ENCODE results near the gene PTPRA. TPM values are rescaled to one million over a fixed set of nuclear protein-coding genes. Genes with fewer than 3 reads are reported as not detected.
"Not testable (repeated sequence)": the region's sequence is repeated elsewhere in the genome, so short reads cannot be mapped to it uniquely, and the experiment has no call there.

Gene PTPRA
- total RNA-seq, 2 donors from 2014 or later, result 52.4 to 58.7 TPM

DNA sequence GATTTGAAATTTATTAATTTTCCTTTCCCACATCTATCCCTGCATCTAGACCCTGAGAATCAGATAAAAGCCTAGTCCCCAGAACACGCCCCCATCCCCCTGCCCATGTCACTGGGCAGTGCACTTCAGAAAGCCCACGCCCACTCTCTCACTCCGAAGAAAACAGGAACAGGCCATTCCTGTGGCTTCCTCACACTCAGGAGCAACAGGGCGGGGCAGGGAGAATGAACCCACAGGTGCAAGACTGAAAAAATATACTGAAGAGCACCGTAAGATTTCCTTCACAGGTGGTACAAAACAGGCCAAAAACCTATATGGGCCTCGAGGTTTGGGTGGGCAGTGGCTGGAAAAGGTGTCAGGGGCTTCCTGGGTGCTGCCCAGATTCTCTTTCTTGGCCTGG is 201.5 kb downstream of the PTPRA start:
- H3K27me3 ChIP-seq (ENCODE audit: control insufficient read depth, insufficient read depth, low read length, poor library complexity, severe bottlenecking), result peaks cover 54% of the 10 kb centered on the region

DNA sequence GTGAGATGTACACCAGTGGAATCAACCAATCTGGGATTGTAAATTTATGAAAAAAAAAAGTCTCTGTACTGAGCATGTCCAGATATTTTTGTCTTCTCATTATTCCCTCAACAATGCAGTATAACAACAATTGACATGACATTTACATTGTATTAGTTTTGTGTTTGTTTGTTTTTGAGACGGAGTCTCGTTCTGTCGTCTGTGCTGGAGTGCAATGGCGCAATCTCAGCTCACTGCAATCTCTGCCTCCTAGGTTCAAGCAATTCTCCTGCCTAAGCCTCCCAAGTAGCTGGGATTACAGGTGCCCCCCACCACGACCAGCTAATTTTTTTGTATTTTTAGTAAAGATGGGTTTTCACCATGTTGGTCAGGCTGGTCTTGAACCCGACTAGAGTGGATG is 202.0 kb downstream of the PTPRA start:
- not testable (repeated sequence) for H3K4me1 ChIP-seq (ENCODE audit: control insufficient read depth, insufficient read depth, low read length); H3K9me3 Mint-ChIP-seq; H3K4me3 ChIP-seq (ENCODE audit: low read length); H3K27ac Mint-ChIP-seq; H3K4me3 Mint-ChIP-seq; H3K4me1 Mint-ChIP-seq; H3K9ac ChIP-seq (ENCODE audit: extremely low read depth, low read length, poor library complexity, severe bottlenecking); H3K9me3 ChIP-seq (ENCODE audit: control insufficient read depth, low read length); H3K36me3 ChIP-seq (ENCODE audit: control insufficient read depth, insufficient read depth, low read length); H3K27ac ChIP-seq (ENCODE audit: low read depth, low read length); DNase-seq; H3K36me3 Mint-ChIP-seq (ENCODE audit: low read depth)
- peaks cover 85% of the 10 kb centered on the region for H3K27me3 Mint-ChIP-seq (ENCODE audit: insufficient read depth)
- WGBS, 2 experiments (ENCODE audit: insufficient coverage in 1 of 2, insufficient read length in 1 of 2), result 90 to 93% methylated on average over 5 to 6 of the region's 6 CpGs
- H3K27me3 ChIP-seq (ENCODE audit: control insufficient read depth, insufficient read depth, low read length, poor library complexity, severe bottlenecking), result peaks cover 59% of the 10 kb centered on the region

More for the DNA sequence above, 201.5 kb downstream of the PTPRA start:
- no peak overlapping the region for H3K27ac Mint-ChIP-seq
- no peaks in the 10 kb centered on the region for H3K36me3 Mint-ChIP-seq (ENCODE audit: low read depth)
- no peak for DNase-seq
- no peaks in the 10 kb centered on the region for H3K9me3 ChIP-seq (ENCODE audit: control insufficient read depth, low read length)
- WGBS, 2 experiments (ENCODE audit: insufficient coverage in 1 of 2, insufficient read length in 1 of 2), result 87 to 89% methylated on average over 4 to 6 of the region's 6 CpGs
- H3K9ac ChIP-seq (ENCODE audit: extremely low read depth, low read length, poor library complexity, severe bottlenecking), result no peak overlapping the region
- H3K4me3 ChIP-seq (ENCODE audit: low read length), result no peak overlapping the region
- no peaks in the 10 kb centered on the region for H3K4me1 ChIP-seq (ENCODE audit: control insufficient read depth, insufficient read depth, low read length)
- no peak overlapping the region for H3K27ac ChIP-seq (ENCODE audit: low read depth, low read length)
- no peaks in the 10 kb centered on the region for H3K36me3 ChIP-seq (ENCODE audit: control insufficient read depth, insufficient read depth, low read length)
- no peak overlapping the region for H3K4me3 Mint-ChIP-seq
- H3K4me1 Mint-ChIP-seq, result no peaks in the 10 kb centered on the region
- peaks cover 80% of the 10 kb centered on the region for H3K27me3 Mint-ChIP-seq (ENCODE audit: insufficient read depth)
- no peak for TF ChIP-seq CTCF (conservative IDR thresholded peaks at IDR 0.05)
- peaks cover 1% of the 10 kb centered on the region for H3K9me3 Mint-ChIP-seq

- no peaks in the 10 kb centered on the region for H3K9me3 ChIP-seq (ENCODE audit: control insufficient read depth, low read length)
- WGBS, 2 experiments (ENCODE audit: insufficient coverage in 1 of 2, insufficient read length in 1 of 2), result 89 to 95% methylated on average over 4 of the region's 4 CpGs
- H3K4me1 Mint-ChIP-seq, result no peaks in the 10 kb centered on the region
- no peak overlapping the region for H3K27ac ChIP-seq (ENCODE audit: low read depth, low read length)
- DNase-seq, result no peak
- no peaks in the 10 kb centered on the region for H3K4me1 ChIP-seq (ENCODE audit: control insufficient read depth, insufficient read depth, low read length)
- H3K36me3 ChIP-seq (ENCODE audit: control insufficient read depth, insufficient read depth, low read length), result no peaks in the 10 kb centered on the region
- no peaks in the 10 kb centered on the region for H3K36me3 Mint-ChIP-seq (ENCODE audit: low read depth)
- no peak overlapping the region for H3K4me3 ChIP-seq (ENCODE audit: low read length)
- no peaks in the 10 kb centered on the region for H3K9me3 Mint-ChIP-seq
- no peak for TF ChIP-seq CTCF (conservative IDR thresholded peaks at IDR 0.05)
- no peak overlapping the region for H3K9ac ChIP-seq (ENCODE audit: extremely low read depth, low read length, poor library complexity, severe bottlenecking)
- H3K27me3 Mint-ChIP-seq (ENCODE audit: insufficient read depth), result peaks cover 83% of the 10 kb centered on the region
- H3K27me3 ChIP-seq (ENCODE audit: control insufficient read depth, insufficient read depth, low read length, poor library complexity, severe bottlenecking), result peaks cover 59% of the 10 kb centered on the region
- no peak overlapping the region for H3K4me3 Mint-ChIP-seq
- no peak overlapping the region for H3K27ac Mint-ChIP-seq
These were observed 204.4 kb downstream of the PTPRA start for GRCh38 chr20:3077618-3078134.

- H3K27ac ChIP-seq (ENCODE audit: low read depth, low read length), result no peak overlapping the region
- H3K4me3 Mint-ChIP-seq, result no peak overlapping the region
- no peaks in the 10 kb centered on the region for H3K9me3 Mint-ChIP-seq
- peaks cover 67% of the 10 kb centered on the region for H3K27me3 ChIP-seq (ENCODE audit: control insufficient read depth, insufficient read depth, low read length, poor library complexity, severe bottlenecking)
- H3K4me1 Mint-ChIP-seq, result no peaks in the 10 kb centered on the region
- no peaks in the 10 kb centered on the region for H3K36me3 Mint-ChIP-seq (ENCODE audit: low read depth)
- no peak overlapping the region for H3K9ac ChIP-seq (ENCODE audit: extremely low read depth, low read length, poor library complexity, severe bottlenecking)
- H3K4me3 ChIP-seq (ENCODE audit: low read length), result no peak overlapping the region
- no peak for DNase-seq
- 75 to 86% methylated on average over 3 to 6 of the region's 6 CpGs for WGBS, 2 experiments (ENCODE audit: insufficient coverage in 1 of 2, insufficient read length in 1 of 2)
- no peaks in the 10 kb centered on the region for H3K4me1 ChIP-seq (ENCODE audit: control insufficient read depth, insufficient read depth, low read length)
- peaks cover 74% of the 10 kb centered on the region for H3K27me3 Mint-ChIP-seq (ENCODE audit: insufficient read depth)
- no peaks in the 10 kb centered on the region for H3K9me3 ChIP-seq (ENCODE audit: control insufficient read depth, low read length)
- H3K36me3 ChIP-seq (ENCODE audit: control insufficient read depth, insufficient read depth, low read length), result no peaks in the 10 kb centered on the region
- no peak for TF ChIP-seq CTCF (conservative IDR thresholded peaks at IDR 0.05)
- H3K27ac Mint-ChIP-seq, result no peak overlapping the region
These were observed 207.7 kb downstream of the PTPRA start for GRCh38 chr20:3080939-3081388.

Measured in endodermal cell (in vitro differentiated cells).